ENCODE data around the gene SUV39H1. TPM values are rescaled to one million over a fixed set of nuclear protein-coding genes. Genes with fewer than 3 reads are reported as not detected.

Gene SUV39H1
- total RNA-seq, 2 experiments from 2014 or later: 26.8 to 28.4 TPM

DNA sequence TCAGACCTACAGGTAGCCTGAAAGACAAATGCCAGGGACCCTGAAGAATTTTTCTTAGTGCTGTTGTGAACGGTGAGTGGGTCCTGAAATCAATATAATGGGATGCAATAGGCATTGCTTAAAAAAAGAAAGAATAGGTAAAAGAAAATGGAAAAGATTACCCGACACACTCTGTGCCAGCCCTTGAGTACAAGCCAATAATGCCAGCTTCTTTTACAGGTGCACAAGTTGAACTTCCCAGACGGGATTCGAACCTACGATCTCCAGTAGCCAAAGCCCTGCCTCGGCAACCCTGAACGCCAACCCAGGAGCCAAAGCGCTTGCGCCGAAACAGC, 40.3 kb downstream of the SUV39H1 start:
- ATAC-seq (no peak), DNase-seq (no peak)
- H3K4me1 Mint-ChIP-seq (ENCODE audit: low read depth): peaks cover 14% of the 10 kb centered on the region
- intact Hi-C loops (cut with micrococcal nuclease): loop anchor here (5.0 kb wide), 1 partner anchor 55 kb away; the partner anchor contains the start of gene WAS
- POLR2A ChIA-PET: interaction anchor here (1.0 to 2.9 kb wide), 7 partner anchors 8 to 175 kb away, joined by 3 to 15 read pairs (median 3); partner anchors contain the start of genes SLC35A2 and SUV39H1
- H3K4me3 Mint-ChIP-seq: peak overlapping the region; percentile 95
- H3K27ac Mint-ChIP-seq: peak overlapping the region; percentile 97
- H3K27me3 Mint-ChIP-seq: no peaks in the 10 kb centered on the region
- H3K36me3 Mint-ChIP-seq (ENCODE audit: low read depth): peaks cover 2% of the 10 kb centered on the region
- TF ChIP-seq, protein P1, sequence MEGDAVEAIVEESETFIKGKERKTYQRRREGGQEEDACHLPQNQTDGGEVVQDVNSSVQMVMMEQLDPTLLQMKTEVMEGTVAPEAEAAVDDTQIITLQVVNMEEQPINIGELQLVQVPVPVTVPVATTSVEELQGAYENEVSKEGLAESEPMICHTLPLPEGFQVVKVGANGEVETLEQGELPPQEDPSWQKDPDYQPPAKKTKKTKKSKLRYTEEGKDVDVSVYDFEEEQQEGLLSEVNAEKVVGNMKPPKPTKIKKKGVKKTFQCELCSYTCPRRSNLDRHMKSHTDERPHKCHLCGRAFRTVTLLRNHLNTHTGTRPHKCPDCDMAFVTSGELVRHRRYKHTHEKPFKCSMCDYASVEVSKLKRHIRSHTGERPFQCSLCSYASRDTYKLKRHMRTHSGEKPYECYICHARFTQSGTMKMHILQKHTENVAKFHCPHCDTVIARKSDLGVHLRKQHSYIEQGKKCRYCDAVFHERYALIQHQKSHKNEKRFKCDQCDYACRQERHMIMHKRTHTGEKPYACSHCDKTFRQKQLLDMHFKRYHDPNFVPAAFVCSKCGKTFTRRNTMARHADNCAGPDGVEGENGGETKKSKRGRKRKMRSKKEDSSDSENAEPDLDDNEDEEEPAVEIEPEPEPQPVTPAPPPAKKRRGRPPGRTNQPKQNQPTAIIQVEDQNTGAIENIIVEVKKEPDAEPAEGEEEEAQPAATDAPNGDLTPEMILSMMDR (IDR thresholded peaks at IDR 0.05): no peak
- no peaks in the 10 kb centered on the region for H3K9me3 Mint-ChIP-seq
- CTCF ChIA-PET: no interaction called here

GRCh38 chrX:48737213-48737938, 40.8 kb downstream of the SUV39H1 start:
- H3K4me1 Mint-ChIP-seq (ENCODE audit: low read depth): peaks cover 14% of the 10 kb centered on the region
- no peaks in the 10 kb centered on the region for H3K27me3 Mint-ChIP-seq
- ChIA-PET CTCF (no interaction called here), POLR2A (interaction anchor here (1.0 to 2.9 kb wide), 7 partner anchors 9 to 174 kb away, joined by 3 to 15 read pairs (median 3); partner anchors contain the start of genes SLC35A2 and SUV39H1)
- TF ChIP-seq, protein P1 (IDR thresholded peaks at IDR 0.05): no peak
- ATAC-seq (peak; percentile 97), DNase-seq (peak; percentile 92)
- intact Hi-C loops (cut with micrococcal nuclease): loop anchor here (5.0 kb wide), 1 partner anchor 55 kb away; the partner anchor contains the start of gene WAS
- H3K27ac Mint-ChIP-seq: peak overlapping the region; percentile 96
- peaks cover 2% of the 10 kb centered on the region for H3K36me3 Mint-ChIP-seq (ENCODE audit: low read depth)
- no peaks in the 10 kb centered on the region for H3K9me3 Mint-ChIP-seq
- H3K4me3 Mint-ChIP-seq: peak overlapping the region; percentile 95

DNA sequence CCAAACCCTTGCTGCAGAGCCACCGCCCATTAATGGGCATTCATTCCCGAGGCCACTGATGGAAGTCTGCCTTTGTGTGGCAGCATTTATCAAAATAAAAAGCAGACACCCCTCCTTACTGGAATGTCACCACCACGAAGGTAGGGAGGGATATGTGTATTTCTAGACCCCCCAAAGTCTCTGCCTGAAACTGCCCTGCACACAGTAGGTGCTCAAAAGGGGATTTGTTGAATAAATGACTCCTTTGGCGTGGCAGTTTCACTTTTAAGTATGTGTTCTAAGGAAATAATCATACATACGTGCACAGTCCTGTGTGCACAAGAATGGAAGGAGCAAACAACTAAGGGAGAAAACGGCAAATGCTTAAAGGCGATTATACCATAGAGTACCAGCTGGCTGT, 41.4 kb downstream of the SUV39H1 start:
- POLR2A ChIA-PET: interaction anchor here (1.0 to 2.9 kb wide), 6 partner anchors 9 to 174 kb away, joined by 3 to 15 read pairs (median 5); partner anchors contain the start of genes SLC35A2 and SUV39H1
- H3K27ac Mint-ChIP-seq: peak overlapping the region; percentile 96

GRCh38 chrX:48741834-48742233, 45.3 kb downstream of the SUV39H1 start:
- Mint-ChIP-seq H3K9me3 (no peaks in the 10 kb centered on the region), H3K36me3 (ENCODE audit: low read depth) (peaks cover 2% of the 10 kb centered on the region), H3K4me3 (no peak overlapping the region), H3K27me3 (no peaks in the 10 kb centered on the region), H3K27ac (no peak overlapping the region), H3K4me1 (ENCODE audit: low read depth) (peaks cover 8% of the 10 kb centered on the region)
- POLR2A ChIA-PET: no interaction called here
- TF ChIP-seq, protein P1 (IDR thresholded peaks at IDR 0.05): no peak
- ATAC-seq (no peak), DNase-seq (no peak)
- CTCF ChIA-PET: no interaction called here
- intact Hi-C loops (cut with micrococcal nuclease): no loop called here

More for the DNA sequence above, 41.4 kb downstream of the SUV39H1 start:
- peak overlapping the region; percentile 95 for H3K4me3 Mint-ChIP-seq
- intact Hi-C loops (cut with micrococcal nuclease): loop anchor here (5.0 kb wide), 1 partner anchor 56 kb away; the partner anchor contains the start of gene WAS
- no peak for DNase-seq
- H3K4me1 Mint-ChIP-seq (ENCODE audit: low read depth): peaks cover 14% of the 10 kb centered on the region
- TF ChIP-seq, protein P1 (IDR thresholded peaks at IDR 0.05): no peak
- no peaks in the 10 kb centered on the region for H3K27me3 Mint-ChIP-seq
- CTCF ChIA-PET: no interaction called here
- H3K9me3 Mint-ChIP-seq: no peaks in the 10 kb centered on the region
- ATAC-seq: no peak
- H3K36me3 Mint-ChIP-seq (ENCODE audit: low read depth): peaks cover 2% of the 10 kb centered on the region

- H3K36me3 Mint-ChIP-seq (ENCODE audit: low read depth): no peaks in the 10 kb centered on the region
- no peak overlapping the region for H3K4me3 Mint-ChIP-seq
- CTCF ChIA-PET: no interaction called here
- no peaks in the 10 kb centered on the region for H3K9me3 Mint-ChIP-seq
- no peak for DNase-seq
- H3K4me1 Mint-ChIP-seq (ENCODE audit: low read depth): no peaks in the 10 kb centered on the region
- POLR2A ChIA-PET: no interaction called here
- H3K27me3 Mint-ChIP-seq: no peaks in the 10 kb centered on the region
- TF ChIP-seq, protein P1 (IDR thresholded peaks at IDR 0.05): no peak
- intact Hi-C loops (cut with micrococcal nuclease): no loop called here
- no peak overlapping the region for H3K27ac Mint-ChIP-seq
- ATAC-seq: no peak
These were observed 48.7 kb downstream of the SUV39H1 start for GRCh38 chrX:48745222-48745621.

Data from activated CD8-positive, alpha-beta T cell treated with anti-CD3 and anti-CD28 coated beads for 36 hours (primary cell).